ENCODE results near the gene ERF.

The ERF gene

GRCh38 chr19:42276821-42277220 is 21.9 kb upstream of the ERF start:
- H3K4me3 ChIP-seq (ENCODE audit: low read depth, low read length) = no peak overlapping the region
- H3K9ac ChIP-seq = no peak overlapping the region
- H3K79me2 ChIP-seq = peaks cover 46% of the 10 kb centered on the region
- peaks cover 28% of the 10 kb centered on the region for H3K4me1 ChIP-seq
- no peaks in the 10 kb centered on the region for H3K9me3 ChIP-seq (ENCODE audit: control insufficient read depth, low read length)
- no peak overlapping the region for H3K4me2 ChIP-seq (ENCODE audit: low read length)
- no peak for TF ChIP-seq CTCF (IDR thresholded peaks at IDR 0.05)
- no peaks in the 10 kb centered on the region for H3K36me3 ChIP-seq (ENCODE audit: control insufficient read depth, insufficient read depth, low read length)
- no peak overlapping the region for H3K27ac ChIP-seq
- H2AFZ ChIP-seq = no peak overlapping the region
- no peaks in the 10 kb centered on the region for H3K27me3 ChIP-seq (ENCODE audit: control insufficient read depth, insufficient read depth, low read length)

- H3K4me3 ChIP-seq (ENCODE audit: low read depth, low read length) = no peak overlapping the region
- H3K27me3 ChIP-seq (ENCODE audit: control insufficient read depth, insufficient read depth, low read length) = no peaks in the 10 kb centered on the region
- no peaks in the 10 kb centered on the region for H3K9me3 ChIP-seq (ENCODE audit: control insufficient read depth, low read length)
- no peak overlapping the region for H3K9ac ChIP-seq
- H3K4me2 ChIP-seq (ENCODE audit: low read length) = no peak overlapping the region
- no peaks in the 10 kb centered on the region for H3K36me3 ChIP-seq (ENCODE audit: control insufficient read depth, insufficient read depth, low read length)
- no peak for TF ChIP-seq CTCF (IDR thresholded peaks at IDR 0.05)
- H2AFZ ChIP-seq = no peak overlapping the region
- H3K27ac ChIP-seq = no peak overlapping the region
- peaks cover 50% of the 10 kb centered on the region for H3K79me2 ChIP-seq
- H3K4me1 ChIP-seq = peaks cover 25% of the 10 kb centered on the region
Measured at GRCh38 chr19:42276284-42276683, 21.4 kb upstream of the ERF start.

GRCh38 chr19:42275517-42275916 is 20.6 kb upstream of the ERF start:
- H3K9ac ChIP-seq = no peak overlapping the region
- H3K9me3 ChIP-seq (ENCODE audit: control insufficient read depth, low read length) = no peaks in the 10 kb centered on the region
- H3K79me2 ChIP-seq = peaks cover 56% of the 10 kb centered on the region
- H3K4me3 ChIP-seq (ENCODE audit: low read depth, low read length) = no peak overlapping the region
- H3K4me2 ChIP-seq (ENCODE audit: low read length) = no peak overlapping the region
- no peak overlapping the region for H2AFZ ChIP-seq
- H3K4me1 ChIP-seq = peaks cover 28% of the 10 kb centered on the region
- no peaks in the 10 kb centered on the region for H3K27me3 ChIP-seq (ENCODE audit: control insufficient read depth, insufficient read depth, low read length)
- no peaks in the 10 kb centered on the region for H3K36me3 ChIP-seq (ENCODE audit: control insufficient read depth, insufficient read depth, low read length)
- no peak overlapping the region for H3K27ac ChIP-seq
- no peak for TF ChIP-seq CTCF (IDR thresholded peaks at IDR 0.05)

GRCh38 chr19:42275103-42275502 is 20.2 kb upstream of the ERF start:
- peaks cover 33% of the 10 kb centered on the region for H3K4me1 ChIP-seq
- no peak for TF ChIP-seq CTCF (IDR thresholded peaks at IDR 0.05)
- no peak overlapping the region for H3K4me2 ChIP-seq (ENCODE audit: low read length)
- no peak overlapping the region for H3K9ac ChIP-seq
- no peaks in the 10 kb centered on the region for H3K27me3 ChIP-seq (ENCODE audit: control insufficient read depth, insufficient read depth, low read length)
- H3K36me3 ChIP-seq (ENCODE audit: control insufficient read depth, insufficient read depth, low read length) = no peaks in the 10 kb centered on the region
- no peak overlapping the region for H2AFZ ChIP-seq
- no peaks in the 10 kb centered on the region for H3K9me3 ChIP-seq (ENCODE audit: control insufficient read depth, low read length)
- H3K4me3 ChIP-seq (ENCODE audit: low read depth, low read length) = no peak overlapping the region
- H3K27ac ChIP-seq = no peak overlapping the region
- H3K79me2 ChIP-seq = peaks cover 60% of the 10 kb centered on the region

- Histone ChIP-seq H3K4me1 (peaks cover 31% of the 10 kb centered on the region), H3K36me3 (ENCODE audit: control insufficient read depth, insufficient read depth, low read length) (no peaks in the 10 kb centered on the region), H3K9ac (no peak overlapping the region), H3K9me3 (ENCODE audit: control insufficient read depth, low read length) (no peaks in the 10 kb centered on the region), H2AFZ (no peak overlapping the region), H3K27me3 (ENCODE audit: control insufficient read depth, insufficient read depth, low read length) (no peaks in the 10 kb centered on the region), H3K27ac (no peak overlapping the region), H3K4me3 (ENCODE audit: low read depth, low read length) (no peak overlapping the region), H3K4me2 (ENCODE audit: low read length) (no peak overlapping the region), H3K79me2 (peaks cover 66% of the 10 kb centered on the region)
- no peak for TF ChIP-seq CTCF (IDR thresholded peaks at IDR 0.05)
Measured at GRCh38 chr19:42274065-42274682, 19.2 kb upstream of the ERF start.
